Stomach (tissue), 9 donors: ENCODE results near the gene FRMD8. TPM values are rescaled to one million over a fixed set of nuclear protein-coding genes. Genes with fewer than 3 reads are reported as not detected.

ENCODE experiments used
- DNase-seq, 2 donors: peaks; one replicate each; pipeline versions ENCODE4 v3.0.0 to v3.0.0-alpha.2; 2013 to 2019
- H3K27ac ChIP-seq, 5 donors: fragments of 200-600 bp in 4 of 5; sonication (generic) in 4 of 5; one replicate each; pipeline ENCODE4 v1.5.1; 2013 to 2019; ENCODE audit warnings: mild to moderate bottlenecking in 1 of 5, moderate library complexity in 1 of 5
- H3K27me3 ChIP-seq, 3 donors: fragments of 200-600 bp; sonication (generic); one replicate each; pipeline ENCODE4 v1.5.1; 2017 to 2019; ENCODE audit warnings: mixed run types in 1 of 3
- H3K36me3 ChIP-seq, 4 donors: fragments of 200-600 bp; sonication (generic); 1 replicate in 3 of 4; 2 replicates in 1 of 4; pipeline ENCODE4 v1.5.1; 2016 to 2019
- H3K4me1 ChIP-seq, 4 donors: fragments of 200-600 bp; sonication (generic); one replicate each; pipeline ENCODE4 v1.5.1; 2016 to 2019
- H3K4me3 ChIP-seq, 4 donors: fragments of 200-600 bp; sonication (generic) in 3 of 4; one replicate each; pipeline ENCODE4 v1.5.1; 2016 to 2019; ENCODE audit warnings: mild to moderate bottlenecking in 1 of 4
- H3K9me3 ChIP-seq, 4 donors: fragments of 200-600 bp; sonication (generic); one replicate each; pipeline ENCODE4 v1.5.1; 2016 to 2019
- CTCF ChIP-seq, 7 experiments: fragments of 450-650 bp in 4 of 7; fragments of 200-600 bp in 3 of 7; sonication (generic) in 3 of 7; IDR thresholded peaks; one replicate each; pipeline ENCODE4 v1.5.1; 2016 to 2019; ENCODE audit warnings: antibody characterized with exemption in 7 of 7, control low read depth in 2 of 7, mild to moderate bottlenecking in 1 of 7
- EP300 ChIP-seq: sonication (generic); formaldehyde crosslinking; IDR thresholded peaks from one replicate; pipeline ENCODE4 v1.6.1; 2017; ENCODE audit warnings: antibody characterized with exemption
- POLR2A ChIP-seq, 4 donors: fragments of 450-650 bp; IDR thresholded peaks; one replicate each; pipeline ENCODE4 v1.6.1; 2016; ENCODE audit warnings: antibody characterized with exemption in 4 of 4, control low read depth in 2 of 4, mild to moderate bottlenecking in 1 of 4, moderate library complexity in 1 of 4
- POLR2AphosphoS5 ChIP-seq, 3 donors: sonication (generic); formaldehyde crosslinking; IDR thresholded peaks; one replicate each; pipeline ENCODE4 v1.6.1; 2016; ENCODE audit warnings: antibody characterized with exemption in 3 of 3
- WGBS, 5 donors: extraction: QIAGEN DNeasy Blood & Tissue Kit in 3 of 5; methylation state at CpG; one replicate each; pipeline versions ENCODE4 v1.1.5 to v1.1.7; 2013 to 2018; 5-methylcytosine and 5-hydroxymethylcytosine counted together
- intact Hi-C: fragments of 100-400 bp; cut with DNase I; formaldehyde crosslinking; loops from one replicate; pipeline ENCODE4 v1.15.1; 2023; ENCODE audit warnings: low total_unique reads
- polyA plus RNA-seq, 3 donors: library from polyadenylated mRNA; stranded (reverse); fragments of 200-250 nt; gene quantifications; one replicate each; pipeline ENCODE4 v1.2.3, GENCODE V29; 2013
- total RNA-seq, 5 donors: library from RNA; depleted of rRNA; stranded (reverse); fragments of >200 nt; gene quantifications; one replicate each; pipeline versions ENCODE4 v1.1.0 to v1.2.3, GENCODE V29; 2014 to 2016
- donor health status: healthy with polysubstance abuse.
- donor health status: Bipolar disorder and iron deficiency.
- donor health status: healthy.

Gene FRMD8
- total and polyA plus RNA-seq, 8 donors: 9.3 to 340 (median 20.8) TPM

GRCh38 chr11:65399249-65399648 lies 12.8 kb downstream of the FRMD8 start:
- intact Hi-C loops: no loop called here
- no peaks in the 10 kb centered on the region for H3K27me3 ChIP-seq
- H3K9me3 ChIP-seq: no peaks in the 10 kb centered on the region
- TF ChIP-seq POLR2A (IDR thresholded peaks at IDR 0.05): no peak
- no peak for DNase-seq
- H3K4me1 ChIP-seq: peaks cover 0 to 9% (median 1%) of the 10 kb centered on the region in 4 donors
- WGBS, 5 donors: 88 to 96% (median 91%) methylated on average over 13 of the region's 13 CpGs
- no peak overlapping the region for H3K27ac ChIP-seq
- H3K4me3 ChIP-seq: no peak overlapping the region
- H3K36me3 ChIP-seq: peaks cover 57 to 97% (median 95%) of the 10 kb centered on the region in 4 donors

GRCh38 chr11:65399845-65400244 lies 13.4 kb downstream of the FRMD8 start:
- DNase-seq: no peak
- TF ChIP-seq EP300 (no peak), POLR2A (IDR thresholded peaks at IDR 0.05) (no peak), CTCF (IDR thresholded peaks at IDR 0.05) (no peak), POLR2AphosphoS5 (IDR thresholded peaks at IDR 0.05) (no peak)
- no peaks in the 10 kb centered on the region for H3K9me3 ChIP-seq
- no peak overlapping the region for H3K4me3 ChIP-seq
- no peaks in the 10 kb centered on the region for H3K27me3 ChIP-seq
- H3K4me1 ChIP-seq: peaks cover 0 to 15% (median 3%) of the 10 kb centered on the region in 4 donors
- 93 to 98% (median 95%) methylated on average over 9 to 10 of the region's 10 CpGs; no CpG with 5 or more reads in 1 of the 5 donors for WGBS, 5 donors
- H3K36me3 ChIP-seq: peaks cover 57 to 97% (median 95%) of the 10 kb centered on the region in 4 donors
- intact Hi-C loops: no loop called here
- H3K27ac ChIP-seq: no peak overlapping the region

GRCh38 chr11:65400307-65401072 lies 14.1 kb downstream of the FRMD8 start:
- DNase-seq: no peak
- intact Hi-C loops: no loop called here
- H3K27ac ChIP-seq: no peak overlapping the region
- H3K36me3 ChIP-seq: peaks cover 58 to 97% (median 95%) of the 10 kb centered on the region in 4 donors
- WGBS, 5 donors: 70 to 85% (median 79%) methylated on average over 4 to 17 of the region's 17 CpGs
- H3K27me3 ChIP-seq: no peaks in the 10 kb centered on the region
- TF ChIP-seq POLR2AphosphoS5 (IDR thresholded peaks at IDR 0.05): no peak
- no peak for TF ChIP-seq EP300
- TF ChIP-seq POLR2A (IDR thresholded peaks at IDR 0.05): no peak
- TF ChIP-seq CTCF (IDR thresholded peaks at IDR 0.05): no peak
- H3K9me3 ChIP-seq: no peaks in the 10 kb centered on the region
- H3K4me3 ChIP-seq: no peak overlapping the region
- H3K4me1 ChIP-seq: peaks cover 0 to 15% (median 3%) of the 10 kb centered on the region in 4 donors

- Histone ChIP-seq H3K27me3 (no peaks in the 10 kb centered on the region), H3K4me3 (no peak overlapping the region), H3K27ac (no peak overlapping the region), H3K36me3 (peaks cover 62 to 97% (median 95%) of the 10 kb centered on the region in 4 donors), H3K4me1 (peaks cover 0 to 15% (median 3%) of the 10 kb centered on the region in 4 donors), H3K9me3 (no peaks in the 10 kb centered on the region)
- TF ChIP-seq EP300 (no peak), POLR2A (IDR thresholded peaks at IDR 0.05) (no peak), POLR2AphosphoS5 (IDR thresholded peaks at IDR 0.05) (no peak), CTCF (IDR thresholded peaks at IDR 0.05) (no peak)
- WGBS, 5 donors: 68 to 79% (median 70%) methylated on average over 13 to 16 of the region's 16 CpGs
- no peak for DNase-seq
- intact Hi-C loops: no loop called here
These were observed 14.8 kb downstream of the FRMD8 start for GRCh38 chr11:65401073-65401802.
